COLO829 (cell line): Measurements from ENCODE around the gene IL34.
A peak's percentile ranks its signal among the peaks of the same experiment; 100 is the strongest.
"Not testable (repeated sequence)": the region's sequence is repeated elsewhere in the genome, so short reads cannot be mapped to it uniquely, and the experiment has no call there.

ENCODE experiments used
- DNase-seq: peaks from one replicate; pipeline ENCODE4 v3.0.0; 2012; ENCODE audit warnings: low spot score

IL34 gene

GRCh38 chr16:70646260-70647241 lies at the start of gene IL34:
Gene IL34 (plus strand): TSS chr16:70646559. CDS start chr16:70646948, 389 bp downstream.
- DNase-seq = no peak

GRCh38 chr16:70597135-70597835 lies 49.1 kb upstream of the IL34 start:
- DNase-seq = no peak

GRCh38 chr16:70598937-70599503 lies 47.3 kb upstream of the IL34 start:
- DNase-seq = no peak

- no peak for DNase-seq
These were observed 45.6 kb upstream of the IL34 start for GRCh38 chr16:70600730-70601129.

GRCh38 chr16:70601576-70602575 lies 44.5 kb upstream of the IL34 start:
- no peak for DNase-seq

- DNase-seq = no peak
These were observed 43.5 kb upstream of the IL34 start for GRCh38 chr16:70602831-70603230.

- DNase-seq = peak; percentile 35
These were observed 41.7 kb upstream of the IL34 start for GRCh38 chr16:70604407-70605282.

- DNase-seq = no peak
These were observed 41.1 kb upstream of the IL34 start for GRCh38 chr16:70605283-70605657.

GRCh38 chr16:70608521-70608920 lies 37.8 kb upstream of the IL34 start:
- no peak for DNase-seq

GRCh38 chr16:70610273-70611223 lies 35.8 kb upstream of the IL34 start:
- DNase-seq = no peak

GRCh38 chr16:70611224-70611598 lies 35.1 kb upstream of the IL34 start:
- DNase-seq = no peak

GRCh38 chr16:70611785-70612303 lies 34.5 kb upstream of the IL34 start:
- no peak for DNase-seq

GRCh38 chr16:70612931-70613330 lies 33.4 kb upstream of the IL34 start:
- no peak for DNase-seq

- DNase-seq = no peak
These were observed 32.0 kb upstream of the IL34 start for GRCh38 chr16:70614208-70614951.

GRCh38 chr16:70615945-70616344 lies 30.4 kb upstream of the IL34 start:
- no peak for DNase-seq

GRCh38 chr16:70621864-70622263 lies 24.5 kb upstream of the IL34 start:
- DNase-seq = not testable (repeated sequence)

- no peak for DNase-seq
These were observed 18.7 kb upstream of the IL34 start for GRCh38 chr16:70627696-70628095.

- DNase-seq = no peak
These were observed 15.2 kb upstream of the IL34 start for GRCh38 chr16:70630960-70631745.
